HG03139 (cell line): Measurements from ENCODE around the gene FGL2.
"Not testable (repeated sequence)": the region's sequence is repeated elsewhere in the genome, so short reads cannot be mapped to it uniquely, and the experiment has no call there.

ENCODE experiments used
- ATAC-seq: cut with Tn5 transposase; IDR thresholded peaks from one replicate; pipeline ENCODE4 v1.9.1; 2021; ENCODE audit not compliant: unreplicated experiment

The FGL2 gene

GRCh38 chr7:77171073-77171472, 28.5 kb downstream of the FGL2 start:
- ATAC-seq, result not testable (repeated sequence)

GRCh38 chr7:77157446-77157845, 42.2 kb downstream of the FGL2 start:
- peak; percentile 59 for ATAC-seq

GRCh38 chr7:77157034-77157433, 42.6 kb downstream of the FGL2 start:
- ATAC-seq, result peak; percentile 67

- ATAC-seq, result not testable (repeated sequence)
Measured at GRCh38 chr7:77155601-77156377, 43.8 kb downstream of the FGL2 start.

GRCh38 chr7:77154917-77155464, 44.6 kb downstream of the FGL2 start:
- ATAC-seq, result peak; percentile 39

GRCh38 chr7:77152232-77152631, 47.4 kb downstream of the FGL2 start:
- not testable (repeated sequence) for ATAC-seq
